Gastroesophageal sphincter (tissue), 3 donors: ENCODE measurements around the gene SPTBN2.

Source experiments
- POLR2AphosphoS5 ChIP-seq: sonication (generic); formaldehyde crosslinking; IDR thresholded peaks from one replicate; pipeline ENCODE4 v1.6.1; 2017; ENCODE audit warnings: antibody characterized with exemption
- TF ChIP-seq, protein P1 (sequence below), 4 experiments: fragments of 200-600 bp in 2 of 4; fragments of 450-650 bp in 2 of 4; sonication (generic) in 1 of 4; IDR thresholded peaks; one replicate each; pipeline ENCODE4 v1.5.1; 2017 to 2019; ENCODE audit warnings: antibody characterized with exemption in 4 of 4, mild to moderate bottlenecking in 2 of 4, moderate library complexity in 2 of 4

DNA sequence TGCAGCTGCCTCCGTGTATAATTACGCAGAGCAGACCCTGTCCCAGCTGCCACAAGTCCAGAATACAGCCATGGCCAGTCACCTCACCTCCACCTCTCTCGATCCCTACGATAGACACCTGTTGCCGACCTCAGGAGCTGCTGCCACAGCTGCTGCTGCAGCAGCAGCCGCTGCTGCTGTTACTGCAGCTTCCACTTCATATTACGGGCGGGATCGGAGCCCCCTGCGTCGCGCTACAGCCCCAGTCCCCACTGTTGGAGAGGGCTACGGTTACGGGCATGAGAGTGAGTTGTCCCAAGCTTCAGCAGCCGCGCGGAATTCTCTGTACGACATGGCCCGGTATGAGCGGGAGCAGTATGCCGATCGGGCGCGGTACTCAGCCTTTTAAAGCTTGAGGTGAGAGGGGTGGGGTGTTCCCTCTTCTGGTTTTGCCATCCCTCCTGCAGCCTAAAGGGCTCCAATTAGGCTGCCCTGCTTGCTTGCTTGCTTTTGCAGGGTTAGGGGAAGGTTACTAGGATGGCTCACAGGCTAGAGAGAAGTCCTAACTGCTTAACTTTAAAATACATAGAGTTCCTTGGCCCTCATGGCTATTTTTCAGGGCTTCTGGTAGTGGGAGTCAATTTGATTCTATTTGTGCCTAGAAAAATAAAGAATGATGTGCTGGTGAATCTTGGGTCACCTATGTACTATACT lies 85.1 kb downstream of the SPTBN2 start:
- TF ChIP-seq, protein P1, sequence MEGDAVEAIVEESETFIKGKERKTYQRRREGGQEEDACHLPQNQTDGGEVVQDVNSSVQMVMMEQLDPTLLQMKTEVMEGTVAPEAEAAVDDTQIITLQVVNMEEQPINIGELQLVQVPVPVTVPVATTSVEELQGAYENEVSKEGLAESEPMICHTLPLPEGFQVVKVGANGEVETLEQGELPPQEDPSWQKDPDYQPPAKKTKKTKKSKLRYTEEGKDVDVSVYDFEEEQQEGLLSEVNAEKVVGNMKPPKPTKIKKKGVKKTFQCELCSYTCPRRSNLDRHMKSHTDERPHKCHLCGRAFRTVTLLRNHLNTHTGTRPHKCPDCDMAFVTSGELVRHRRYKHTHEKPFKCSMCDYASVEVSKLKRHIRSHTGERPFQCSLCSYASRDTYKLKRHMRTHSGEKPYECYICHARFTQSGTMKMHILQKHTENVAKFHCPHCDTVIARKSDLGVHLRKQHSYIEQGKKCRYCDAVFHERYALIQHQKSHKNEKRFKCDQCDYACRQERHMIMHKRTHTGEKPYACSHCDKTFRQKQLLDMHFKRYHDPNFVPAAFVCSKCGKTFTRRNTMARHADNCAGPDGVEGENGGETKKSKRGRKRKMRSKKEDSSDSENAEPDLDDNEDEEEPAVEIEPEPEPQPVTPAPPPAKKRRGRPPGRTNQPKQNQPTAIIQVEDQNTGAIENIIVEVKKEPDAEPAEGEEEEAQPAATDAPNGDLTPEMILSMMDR (IDR thresholded peaks at IDR 0.05): no peak
- no peak for TF ChIP-seq POLR2AphosphoS5
